ENCODE results near the gene RYR2.
A peak's percentile ranks its signal among the peaks of the same experiment; 100 is the strongest.

RYR2 gene

DNA sequence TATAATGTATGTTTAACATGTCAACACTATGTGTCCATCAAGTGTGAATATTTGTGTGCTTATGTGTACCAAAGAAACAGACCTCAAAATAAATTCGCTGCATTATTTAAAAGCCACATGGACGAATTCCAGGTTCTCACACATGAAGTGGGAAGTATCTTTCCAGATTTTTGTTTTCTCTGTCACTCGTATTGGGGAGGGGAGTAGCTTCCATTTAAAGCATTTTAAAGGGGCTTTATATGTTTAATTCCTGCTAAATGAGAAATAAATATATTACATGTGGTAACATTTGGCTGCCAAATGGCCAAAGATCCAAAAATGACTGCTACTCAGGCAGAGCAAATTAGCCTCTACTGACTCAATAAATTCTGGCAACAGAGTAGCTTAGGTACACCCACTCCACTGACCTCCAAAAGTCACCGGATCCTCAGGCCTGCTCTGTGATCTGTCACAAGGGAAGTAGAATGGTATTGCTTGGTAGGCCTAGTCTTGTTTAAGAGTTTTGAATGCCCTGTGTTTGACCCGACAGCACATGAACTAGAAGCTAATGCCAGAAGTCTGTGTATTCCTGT lies 670.7 kb downstream of the RYR2 start:
- H3K4me3 ChIP-seq (ENCODE audit: low read depth, low read length) = no peak overlapping the region
- TF ChIP-seq, protein P1, sequence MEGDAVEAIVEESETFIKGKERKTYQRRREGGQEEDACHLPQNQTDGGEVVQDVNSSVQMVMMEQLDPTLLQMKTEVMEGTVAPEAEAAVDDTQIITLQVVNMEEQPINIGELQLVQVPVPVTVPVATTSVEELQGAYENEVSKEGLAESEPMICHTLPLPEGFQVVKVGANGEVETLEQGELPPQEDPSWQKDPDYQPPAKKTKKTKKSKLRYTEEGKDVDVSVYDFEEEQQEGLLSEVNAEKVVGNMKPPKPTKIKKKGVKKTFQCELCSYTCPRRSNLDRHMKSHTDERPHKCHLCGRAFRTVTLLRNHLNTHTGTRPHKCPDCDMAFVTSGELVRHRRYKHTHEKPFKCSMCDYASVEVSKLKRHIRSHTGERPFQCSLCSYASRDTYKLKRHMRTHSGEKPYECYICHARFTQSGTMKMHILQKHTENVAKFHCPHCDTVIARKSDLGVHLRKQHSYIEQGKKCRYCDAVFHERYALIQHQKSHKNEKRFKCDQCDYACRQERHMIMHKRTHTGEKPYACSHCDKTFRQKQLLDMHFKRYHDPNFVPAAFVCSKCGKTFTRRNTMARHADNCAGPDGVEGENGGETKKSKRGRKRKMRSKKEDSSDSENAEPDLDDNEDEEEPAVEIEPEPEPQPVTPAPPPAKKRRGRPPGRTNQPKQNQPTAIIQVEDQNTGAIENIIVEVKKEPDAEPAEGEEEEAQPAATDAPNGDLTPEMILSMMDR (IDR thresholded peaks at IDR 0.05; ENCODE audit: control insufficient read depth, extremely low read depth, insufficient read depth) = no peak
- no peak for DNase-seq (ENCODE audit: low read depth)

DNA sequence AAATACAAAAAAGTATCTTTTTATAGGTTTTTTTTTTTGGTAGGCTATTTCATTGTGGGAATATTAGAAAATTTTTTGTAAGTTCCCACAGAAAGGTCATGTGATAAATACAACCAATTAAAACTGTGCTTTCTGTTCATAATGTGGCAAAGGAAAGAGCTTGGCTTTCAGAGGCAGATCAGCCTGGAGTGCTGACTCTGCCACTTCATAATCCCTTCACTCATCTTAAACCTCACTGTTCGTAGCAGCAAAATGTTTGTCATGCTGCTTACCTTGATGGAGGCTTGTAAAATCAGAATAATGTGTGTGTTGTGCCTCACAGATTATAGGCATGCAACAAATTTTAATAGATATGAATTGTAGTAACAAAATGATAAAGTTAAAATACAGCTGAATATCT lies 671.9 kb downstream of the RYR2 start:
- no peak for DNase-seq (ENCODE audit: low read depth)

DNA sequence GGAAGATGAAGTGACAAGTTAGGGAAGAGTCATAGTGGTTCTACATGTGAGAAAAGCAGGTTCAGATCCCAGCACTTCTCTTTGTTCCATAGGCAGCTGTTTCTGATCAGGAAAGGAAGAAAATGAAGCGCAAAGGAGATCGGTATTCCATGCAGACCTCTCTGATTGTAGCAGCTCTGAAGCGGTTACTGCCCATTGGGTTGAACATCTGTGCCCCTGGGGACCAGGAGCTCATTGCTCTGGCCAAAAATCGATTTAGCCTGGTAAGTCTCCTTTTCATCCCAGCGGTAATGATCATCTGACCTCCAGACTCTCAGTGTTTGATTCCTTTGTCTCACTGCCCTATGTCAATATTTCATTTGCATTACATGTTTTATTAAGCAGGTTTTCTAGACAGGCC lies 675.1 kb downstream of the RYR2 start:
- H3K4me3 ChIP-seq (ENCODE audit: low read depth, low read length) = no peak overlapping the region
- TF ChIP-seq, protein P1 (IDR thresholded peaks at IDR 0.05; ENCODE audit: control insufficient read depth, extremely low read depth, insufficient read depth) = no peak
- DNase-seq (ENCODE audit: low read depth) = no peak

More for the DNA sequence above, 671.9 kb downstream of the RYR2 start:
- H3K4me3 ChIP-seq (ENCODE audit: low read depth, low read length) = no peak overlapping the region
- TF ChIP-seq, protein P1 (IDR thresholded peaks at IDR 0.05; ENCODE audit: control insufficient read depth, extremely low read depth, insufficient read depth) = no peak

DNA sequence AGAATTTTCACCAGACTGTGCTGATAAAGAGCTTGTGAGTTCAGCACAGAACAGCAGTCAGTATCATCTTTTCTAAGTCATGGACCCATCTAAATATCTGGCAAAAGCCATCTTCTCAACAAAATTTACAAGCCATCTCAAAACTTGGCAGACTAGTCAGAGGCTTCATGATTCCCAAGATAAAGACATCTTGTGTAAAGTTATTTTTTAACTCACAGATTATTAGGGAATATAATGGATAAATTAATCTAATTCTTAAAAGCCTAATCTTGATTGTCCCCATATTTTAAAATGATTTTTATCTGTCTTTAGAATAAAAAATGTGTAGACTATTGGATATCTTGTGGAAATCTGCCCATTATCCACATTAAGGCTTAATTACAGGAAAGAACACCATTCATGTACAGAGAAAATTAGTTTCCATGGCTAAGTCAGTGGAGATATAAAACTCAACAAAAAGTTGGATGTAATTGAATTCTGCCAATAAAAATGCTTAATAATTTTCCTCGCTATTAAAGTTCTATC lies 688.9 kb downstream of the RYR2 start:
- no peak overlapping the region for H3K4me3 ChIP-seq (ENCODE audit: low read depth, low read length)
- TF ChIP-seq, protein P1 (IDR thresholded peaks at IDR 0.05; ENCODE audit: control insufficient read depth, extremely low read depth, insufficient read depth) = no peak
- DNase-seq (ENCODE audit: low read depth) = no peak

DNA sequence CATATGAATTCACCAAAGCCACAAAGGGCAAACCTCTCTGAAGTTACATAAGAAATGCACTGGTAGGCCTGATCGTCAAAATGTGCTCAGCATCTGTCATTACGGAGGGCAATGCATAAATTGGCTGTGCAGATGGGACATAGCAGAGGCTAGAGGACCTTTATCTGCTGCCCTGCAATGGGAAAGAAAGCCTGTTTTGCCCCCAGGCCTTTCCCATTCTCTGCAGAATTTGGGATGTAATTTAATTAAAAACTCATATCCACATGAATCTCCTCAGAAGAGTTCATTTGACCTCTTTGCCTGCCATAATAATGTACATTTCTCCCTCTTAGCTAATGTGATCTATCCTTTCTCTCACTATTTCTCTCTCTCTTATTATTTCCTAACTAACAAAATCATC lies 690.7 kb downstream of the RYR2 start:
- TF ChIP-seq, protein P1 (IDR thresholded peaks at IDR 0.05; ENCODE audit: control insufficient read depth, extremely low read depth, insufficient read depth) = no peak
- DNase-seq (ENCODE audit: low read depth) = no peak
- H3K4me3 ChIP-seq (ENCODE audit: low read depth, low read length) = no peak overlapping the region

DNA sequence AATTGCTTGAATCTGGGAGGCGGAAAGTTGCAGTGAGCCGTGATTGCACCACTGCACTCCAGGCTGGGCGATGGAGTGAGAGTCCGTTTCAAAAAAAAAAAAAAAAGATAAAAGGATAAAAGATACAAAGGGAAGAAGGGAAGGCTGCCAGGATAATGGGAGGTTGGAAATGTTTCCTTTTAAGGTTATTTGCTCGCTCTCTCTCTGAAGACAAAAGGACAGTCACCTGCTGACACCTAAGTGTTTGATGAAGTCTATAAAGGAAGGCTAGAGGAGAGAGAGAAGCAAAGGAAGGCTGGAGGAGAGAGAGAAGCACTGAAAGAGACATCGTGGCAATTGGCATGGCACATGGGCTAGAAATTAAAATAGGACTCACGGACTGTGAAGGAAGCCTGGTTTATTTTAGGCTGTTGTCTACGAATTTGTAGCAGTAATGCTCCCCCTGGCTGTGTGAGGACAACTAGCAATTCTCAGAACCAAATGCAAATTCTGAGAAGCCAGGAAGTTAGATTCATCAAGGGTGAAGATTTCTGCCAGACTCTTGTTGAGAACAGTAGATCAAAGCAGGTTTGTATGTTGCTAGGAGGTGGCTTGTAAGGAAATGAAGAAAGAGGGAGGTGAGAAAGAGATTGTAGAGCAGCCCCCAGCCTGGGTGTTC lies 694.5 kb downstream of the RYR2 start:
- TF ChIP-seq, protein P1 (IDR thresholded peaks at IDR 0.05; ENCODE audit: control insufficient read depth, extremely low read depth, insufficient read depth) = peak; percentile 62
- no peak for DNase-seq (ENCODE audit: low read depth)
- no peak overlapping the region for H3K4me3 ChIP-seq (ENCODE audit: low read depth, low read length)
